Measurements from ENCODE around the gene SFXN5.

The SFXN5 gene

DNA sequence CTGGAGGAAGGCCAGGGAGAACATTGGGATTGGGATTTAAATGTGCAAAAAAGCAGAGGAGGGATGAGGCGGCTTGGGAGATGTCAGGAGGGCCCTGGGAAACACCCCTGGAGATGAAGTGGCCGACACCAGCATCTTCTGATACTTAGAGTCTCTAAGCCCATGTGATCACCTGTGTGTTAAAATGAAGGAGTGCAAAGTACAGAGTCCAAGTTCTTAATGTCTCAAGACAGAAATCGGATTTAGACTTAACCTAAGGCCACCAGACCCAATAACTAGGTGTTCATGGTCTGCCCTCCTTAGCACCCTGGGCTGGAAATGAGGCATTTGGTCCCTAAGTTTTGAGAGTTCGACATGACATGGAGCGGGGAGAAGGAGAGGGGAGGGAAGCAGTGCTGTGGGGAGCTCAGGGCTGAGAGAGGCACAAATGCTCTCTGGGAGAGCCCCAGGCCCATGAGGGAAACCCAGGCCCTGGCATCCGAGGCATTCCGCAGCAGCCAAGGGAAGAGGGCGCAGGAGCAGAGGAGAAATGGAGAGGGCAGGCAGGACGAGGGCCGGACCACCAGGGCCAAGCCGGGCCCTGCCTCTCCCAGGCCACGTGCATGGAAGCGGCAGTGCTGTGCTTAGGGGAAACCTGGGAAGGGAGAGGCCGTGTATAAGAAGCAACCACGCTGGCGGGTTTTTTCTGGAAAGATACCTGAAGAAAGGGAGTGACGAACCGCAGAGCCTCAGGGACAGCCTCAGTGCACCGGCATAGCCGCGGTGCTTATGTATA is 63.3 kb downstream of the SFXN5 start:
- Histone ChIP-seq H3K27ac (ENCODE audit: low read depth, low read length) (no peak overlapping the region), H3K9ac (ENCODE audit: low read length) (no peak overlapping the region)

GRCh38 chr2:73006969-73007710 is 64.4 kb downstream of the SFXN5 start:
- Histone ChIP-seq H3K36me3 (ENCODE audit: control insufficient read depth, insufficient read depth, low read length) (no peaks in the 10 kb centered on the region), H3K9ac (ENCODE audit: low read length) (no peak overlapping the region), H3K4me1 (ENCODE audit: control insufficient read depth, insufficient read depth, low read length) (no peaks in the 10 kb centered on the region), H3K4me3 (ENCODE audit: low read length) (no peak overlapping the region), H3K27ac (ENCODE audit: low read depth, low read length) (no peak overlapping the region), H3K27me3 (ENCODE audit: control insufficient read depth, insufficient read depth, low read length) (no peaks in the 10 kb centered on the region)

More for the DNA sequence above, 63.3 kb downstream of the SFXN5 start:
- H3K4me1 ChIP-seq (ENCODE audit: control insufficient read depth, insufficient read depth, low read length), result no peaks in the 10 kb centered on the region
- H3K27me3 ChIP-seq (ENCODE audit: control insufficient read depth, insufficient read depth, low read length), result no peaks in the 10 kb centered on the region
- no peak overlapping the region for H3K4me3 ChIP-seq (ENCODE audit: low read length)
- no peaks in the 10 kb centered on the region for H3K36me3 ChIP-seq (ENCODE audit: control insufficient read depth, insufficient read depth, low read length)

GRCh38 chr2:73004889-73005596 is 66.5 kb downstream of the SFXN5 start:
- Histone ChIP-seq H3K9ac (ENCODE audit: low read length) (no peak overlapping the region), H3K4me3 (ENCODE audit: low read length) (no peak overlapping the region), H3K27ac (ENCODE audit: low read depth, low read length) (no peak overlapping the region), H3K4me1 (ENCODE audit: control insufficient read depth, insufficient read depth, low read length) (no peaks in the 10 kb centered on the region), H3K36me3 (ENCODE audit: control insufficient read depth, insufficient read depth, low read length) (no peaks in the 10 kb centered on the region), H3K27me3 (ENCODE audit: control insufficient read depth, insufficient read depth, low read length) (no peaks in the 10 kb centered on the region)

DNA sequence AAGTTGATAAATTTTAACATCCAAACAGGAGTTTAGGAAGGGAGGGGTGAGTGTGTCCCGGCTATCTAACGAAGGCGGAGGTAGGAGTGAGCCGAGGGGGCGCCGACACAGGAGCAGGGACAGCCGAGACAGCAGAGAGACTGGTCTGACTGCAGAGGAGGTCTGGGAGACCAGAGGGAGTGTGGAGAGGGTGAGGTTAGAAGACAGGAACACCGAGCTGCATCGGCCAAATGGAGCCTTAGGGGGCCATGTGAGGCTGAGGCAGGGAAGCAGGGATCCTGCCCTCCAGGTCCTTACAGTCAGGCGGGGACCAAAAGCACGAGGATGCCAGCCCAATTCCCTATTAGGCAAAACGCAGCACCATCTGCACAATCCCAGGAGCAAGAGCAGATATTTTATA is 67.0 kb downstream of the SFXN5 start:
- Histone ChIP-seq H3K4me3 (ENCODE audit: low read length) (no peak overlapping the region), H3K9ac (ENCODE audit: low read length) (no peak overlapping the region), H3K36me3 (ENCODE audit: control insufficient read depth, insufficient read depth, low read length) (no peaks in the 10 kb centered on the region)

DNA sequence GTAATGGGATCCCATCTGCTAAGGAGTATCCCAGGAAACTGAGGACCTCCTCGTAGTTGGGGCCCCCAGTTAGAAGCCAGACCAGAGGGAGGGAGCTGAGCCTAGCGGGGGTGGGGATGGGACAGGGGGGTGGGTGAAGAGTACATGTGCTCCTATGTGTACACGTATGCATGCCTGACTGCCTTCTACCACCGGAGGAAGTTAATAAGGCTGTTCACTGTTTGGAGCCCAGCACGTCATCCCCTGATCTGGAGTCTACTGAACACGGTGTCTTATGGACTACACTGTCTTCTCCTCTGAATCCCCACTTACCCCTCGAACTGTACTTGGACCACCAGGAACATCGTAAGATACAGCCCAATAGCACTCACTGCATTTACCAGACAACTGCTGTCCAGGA is 68.5 kb downstream of the SFXN5 start:
- Histone ChIP-seq H3K9ac (ENCODE audit: low read length) (no peak overlapping the region), H3K27ac (ENCODE audit: low read depth, low read length) (no peak overlapping the region), H3K36me3 (ENCODE audit: control insufficient read depth, insufficient read depth, low read length) (no peaks in the 10 kb centered on the region), H3K4me1 (ENCODE audit: control insufficient read depth, insufficient read depth, low read length) (no peaks in the 10 kb centered on the region), H3K27me3 (ENCODE audit: control insufficient read depth, insufficient read depth, low read length) (no peaks in the 10 kb centered on the region), H3K4me3 (ENCODE audit: low read length) (no peak overlapping the region)

More for the DNA sequence above, 67.0 kb downstream of the SFXN5 start:
- no peak overlapping the region for H3K27ac ChIP-seq (ENCODE audit: low read depth, low read length)
- no peaks in the 10 kb centered on the region for H3K27me3 ChIP-seq (ENCODE audit: control insufficient read depth, insufficient read depth, low read length)
- H3K4me1 ChIP-seq (ENCODE audit: control insufficient read depth, insufficient read depth, low read length), result no peaks in the 10 kb centered on the region

DNA sequence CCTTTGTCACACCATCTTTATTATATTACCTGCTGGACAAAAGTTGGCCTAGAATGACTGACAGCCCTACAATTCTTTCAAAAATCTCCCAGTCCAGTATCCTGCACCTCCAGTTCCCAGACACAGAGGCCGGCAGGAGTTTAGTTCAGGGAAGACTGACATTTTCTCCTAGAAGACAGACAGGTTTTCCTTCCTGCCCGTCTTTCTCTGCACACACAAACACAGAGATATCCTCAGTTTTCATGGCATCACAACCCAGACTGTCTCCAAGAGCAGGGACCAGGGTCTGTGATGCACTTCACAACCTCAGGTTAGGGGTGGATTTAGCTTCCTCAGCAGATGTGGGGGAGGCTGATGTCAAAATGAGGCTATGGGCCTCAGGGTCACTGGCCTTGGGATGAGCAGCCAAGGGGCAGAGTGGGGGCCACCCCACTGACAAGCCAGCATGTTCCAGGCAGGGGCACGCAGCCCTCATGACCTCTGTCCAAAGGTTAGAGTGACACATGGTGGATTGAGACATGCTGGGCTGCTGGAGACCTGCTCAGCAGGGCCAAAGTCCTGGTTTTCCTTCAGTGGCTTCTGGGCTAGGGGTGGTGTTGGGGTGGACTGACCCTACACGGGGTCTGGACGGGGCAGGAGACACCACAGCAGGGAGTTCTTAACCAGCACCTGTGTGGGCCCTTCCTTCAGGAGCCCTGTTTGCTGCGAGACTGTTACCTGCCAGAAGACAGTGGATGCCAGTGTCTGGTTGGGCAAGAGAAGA is 70.5 kb downstream of the SFXN5 start:
- H3K9ac ChIP-seq (ENCODE audit: low read length), result no peak overlapping the region
- no peaks in the 10 kb centered on the region for H3K36me3 ChIP-seq (ENCODE audit: control insufficient read depth, insufficient read depth, low read length)
- H3K4me1 ChIP-seq (ENCODE audit: control insufficient read depth, insufficient read depth, low read length), result no peaks in the 10 kb centered on the region
- H3K4me3 ChIP-seq (ENCODE audit: low read length), result no peak overlapping the region
- H3K27ac ChIP-seq (ENCODE audit: low read depth, low read length), result no peak overlapping the region
- no peaks in the 10 kb centered on the region for H3K27me3 ChIP-seq (ENCODE audit: control insufficient read depth, insufficient read depth, low read length)

DNA sequence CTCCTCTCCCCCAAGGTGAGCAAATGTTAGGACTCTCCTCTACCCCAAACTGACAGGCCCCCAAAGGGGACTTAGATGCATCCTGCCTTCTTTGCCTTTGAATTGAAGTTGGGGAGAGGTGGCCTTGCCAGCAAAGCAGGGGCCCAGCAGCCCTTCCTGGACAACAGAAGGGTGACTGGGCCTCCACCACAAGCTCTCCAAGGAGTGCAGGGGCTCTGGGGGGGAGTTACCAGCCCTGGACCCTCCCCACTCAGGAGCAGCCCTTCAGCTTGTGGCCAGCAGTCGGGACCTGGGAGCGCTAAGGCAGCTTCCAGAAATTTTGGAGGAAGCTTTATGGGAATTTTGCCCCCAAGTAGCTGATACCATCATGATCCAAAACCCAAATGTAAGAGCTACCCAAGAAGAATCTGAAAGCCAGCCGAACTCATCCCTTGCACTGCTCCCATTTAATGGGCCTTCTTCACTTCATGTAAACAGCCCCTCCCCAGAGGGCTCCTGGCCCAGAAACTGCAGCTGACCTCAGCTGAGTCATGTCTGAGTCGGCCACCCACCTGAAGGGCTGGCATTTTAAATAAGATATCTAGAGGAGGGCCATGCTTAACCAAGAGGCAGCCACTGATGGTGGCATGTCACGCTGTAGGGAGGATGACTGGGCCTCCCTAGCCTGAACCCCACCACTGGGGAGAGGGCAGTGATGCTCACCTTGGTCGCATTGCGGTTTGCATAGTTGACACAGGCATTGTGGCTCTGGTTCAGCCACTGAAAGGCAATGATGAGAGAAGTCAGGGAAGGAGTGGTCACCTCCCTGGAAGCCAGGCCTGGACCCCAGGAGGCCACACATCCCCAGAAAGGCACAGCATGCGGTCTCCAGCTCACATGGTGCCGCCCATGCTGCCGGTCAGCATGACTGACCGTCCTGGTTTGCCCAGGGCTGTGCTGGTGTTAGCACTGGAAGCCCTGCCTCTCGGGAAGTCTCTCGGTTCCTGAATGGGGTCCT is 71.5 kb downstream of the SFXN5 start:
- Histone ChIP-seq H3K27ac (ENCODE audit: low read depth, low read length) (no peak overlapping the region), H3K4me3 (ENCODE audit: low read length) (no peak overlapping the region), H3K4me1 (ENCODE audit: control insufficient read depth, insufficient read depth, low read length) (no peaks in the 10 kb centered on the region), H3K27me3 (ENCODE audit: control insufficient read depth, insufficient read depth, low read length) (no peaks in the 10 kb centered on the region), H3K9ac (ENCODE audit: low read length) (no peak overlapping the region), H3K36me3 (ENCODE audit: control insufficient read depth, insufficient read depth, low read length) (no peaks in the 10 kb centered on the region)

GRCh38 chr2:72998724-72999123 is 72.8 kb downstream of the SFXN5 start:
- Histone ChIP-seq H3K4me1 (ENCODE audit: control insufficient read depth, insufficient read depth, low read length) (no peaks in the 10 kb centered on the region), H3K9ac (ENCODE audit: low read length) (no peak overlapping the region)

DNA sequence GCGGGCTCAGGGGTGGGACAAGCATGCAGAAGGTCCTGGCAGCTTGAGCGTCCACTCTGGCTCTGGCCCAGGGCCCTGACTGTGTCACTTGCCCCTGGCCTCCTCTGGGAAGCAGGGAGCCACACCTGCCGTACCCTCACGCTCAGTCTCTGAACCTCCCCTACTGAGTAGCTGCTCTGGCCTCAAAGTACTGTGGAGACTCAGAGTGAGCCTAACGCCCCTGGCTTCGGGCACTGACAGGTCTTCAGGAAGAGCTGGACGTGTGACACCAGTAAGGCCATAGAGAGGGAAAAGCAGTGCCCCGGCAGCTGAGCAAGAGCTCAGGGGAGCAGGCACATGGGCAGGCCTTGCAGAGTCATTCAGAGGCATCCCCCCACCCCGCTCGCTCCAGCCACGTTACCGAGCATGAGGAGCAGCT is 73.3 kb downstream of the SFXN5 start:
- Histone ChIP-seq H3K27me3 (ENCODE audit: control insufficient read depth, insufficient read depth, low read length) (no peaks in the 10 kb centered on the region), H3K36me3 (ENCODE audit: control insufficient read depth, insufficient read depth, low read length) (no peaks in the 10 kb centered on the region), H3K4me1 (ENCODE audit: control insufficient read depth, insufficient read depth, low read length) (no peaks in the 10 kb centered on the region), H3K9ac (ENCODE audit: low read length) (no peak overlapping the region), H3K27ac (ENCODE audit: low read depth, low read length) (no peak overlapping the region), H3K4me3 (ENCODE audit: low read length) (no peak overlapping the region)

More at GRCh38 chr2:72998724-72999123, 72.8 kb downstream of the SFXN5 start:
- Histone ChIP-seq H3K27me3 (ENCODE audit: control insufficient read depth, insufficient read depth, low read length) (no peaks in the 10 kb centered on the region), H3K27ac (ENCODE audit: low read depth, low read length) (no peak overlapping the region), H3K4me3 (ENCODE audit: low read length) (no peak overlapping the region), H3K36me3 (ENCODE audit: control insufficient read depth, insufficient read depth, low read length) (no peaks in the 10 kb centered on the region)

GRCh38 chr2:72996117-72996502 is 75.4 kb downstream of the SFXN5 start:
- Histone ChIP-seq H3K9ac (ENCODE audit: low read length) (no peak overlapping the region), H3K27ac (ENCODE audit: low read depth, low read length) (no peak overlapping the region), H3K4me3 (ENCODE audit: low read length) (no peak overlapping the region), H3K36me3 (ENCODE audit: control insufficient read depth, insufficient read depth, low read length) (no peaks in the 10 kb centered on the region), H3K27me3 (ENCODE audit: control insufficient read depth, insufficient read depth, low read length) (no peaks in the 10 kb centered on the region), H3K4me1 (ENCODE audit: control insufficient read depth, insufficient read depth, low read length) (no peaks in the 10 kb centered on the region)

DNA sequence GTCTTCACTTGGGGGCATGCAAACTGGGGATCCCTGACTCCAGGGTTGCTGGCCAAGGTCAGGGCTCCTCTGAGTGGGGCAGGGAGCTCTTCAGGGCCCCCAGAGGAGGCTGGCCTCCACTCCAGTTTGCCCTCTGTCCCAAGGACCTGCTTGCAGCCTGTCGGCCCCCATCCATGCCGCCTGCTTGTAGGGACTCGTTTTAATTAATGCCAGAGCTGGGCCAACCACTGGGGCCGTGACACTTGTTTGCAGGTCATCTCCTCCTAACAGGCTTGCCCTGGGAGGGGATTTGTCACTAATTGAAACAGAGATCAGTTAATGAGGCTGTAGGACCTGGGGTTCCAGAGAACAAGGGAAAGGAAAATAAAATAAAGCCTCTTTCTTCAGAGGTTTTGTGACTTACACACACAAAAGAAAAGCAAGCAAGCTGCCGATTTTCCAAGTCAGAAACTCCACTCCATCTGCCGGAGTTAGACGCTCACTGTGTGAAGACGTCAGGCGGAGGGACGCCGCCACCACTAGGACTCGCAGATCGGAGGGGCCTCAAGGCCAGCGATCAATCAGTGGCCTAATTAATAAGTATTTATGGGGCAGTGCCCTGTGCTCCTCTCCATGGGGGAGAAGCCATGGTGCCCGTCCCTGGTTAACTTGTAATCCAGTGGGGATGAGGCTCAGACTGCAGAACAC is 75.9 kb downstream of the SFXN5 start:
- Histone ChIP-seq H3K4me3 (ENCODE audit: low read length) (no peak overlapping the region), H3K27me3 (ENCODE audit: control insufficient read depth, insufficient read depth, low read length) (no peaks in the 10 kb centered on the region), H3K4me1 (ENCODE audit: control insufficient read depth, insufficient read depth, low read length) (no peaks in the 10 kb centered on the region), H3K36me3 (ENCODE audit: control insufficient read depth, insufficient read depth, low read length) (no peaks in the 10 kb centered on the region), H3K9ac (ENCODE audit: low read length) (no peak overlapping the region), H3K27ac (ENCODE audit: low read depth, low read length) (no peak overlapping the region)
